Bronchial epithelial cell (primary cell): ENCODE data around the gene METTL22. TPM values are rescaled to one million over a fixed set of nuclear protein-coding genes. Genes with fewer than 3 reads are reported as not detected.

Source experiments
- DNase-seq: peaks from one replicate; pipeline ENCODE4 v3.0.0-alpha.2; 2010; ENCODE audit warnings: low read depth
- FAIRE-seq: peaks from 2 replicates; lab custom pipeline; 2011; peaks lifted over from hg19 to GRCh38; lab: Jason Lieb, UNC
- H3K27me3 ChIP-seq: 2 replicates; pipeline ENCODE4 v1.5.1; 2011; ENCODE audit warnings: low read length; ENCODE audit not compliant: control insufficient read depth, insufficient read depth
- H3K36me3 ChIP-seq: 2 replicates; pipeline ENCODE4 v1.5.1; 2011; ENCODE audit warnings: low read length; ENCODE audit not compliant: control insufficient read depth, insufficient read depth
- H3K4me3 ChIP-seq: 2 replicates; pipeline ENCODE4 v1.5.1; 2011; ENCODE audit warnings: mild to moderate bottlenecking, low read depth, low read length, control low read depth
- CTCF ChIP-seq: IDR thresholded peaks from 2 replicates; pipeline ENCODE4 v1.5.1; 2011; ENCODE audit warnings: mild to moderate bottlenecking, moderate library complexity, low read length, control low read depth, inconsistent platforms; ENCODE audit not compliant: insufficient read depth, severe bottlenecking
- total RNA-seq: library from RNA; depleted of rRNA; stranded (reverse); fragments of >200 nt; gene quantifications from 2 replicates; pipeline ENCODE4 v1.2.1, GENCODE V29; 2014

The METTL22 gene
- total RNA-seq, 1 donor from 2014 or later: 14.5 TPM

GRCh38 chr16:8585041-8585440 is 36.5 kb upstream of the METTL22 start:
- H3K27me3 ChIP-seq: peaks cover 18% of the 10 kb centered on the region
- H3K4me3 ChIP-seq: no peak overlapping the region
- no peak for TF ChIP-seq CTCF
- FAIRE-seq: no peak
- H3K36me3 ChIP-seq: no peaks in the 10 kb centered on the region
- DNase-seq: no peak

- H3K36me3 ChIP-seq: no peaks in the 10 kb centered on the region
- peaks cover 24% of the 10 kb centered on the region for H3K27me3 ChIP-seq
- FAIRE-seq (peak; percentile 28), DNase-seq (peak; percentile 19)
- no peak for TF ChIP-seq CTCF
- no peak overlapping the region for H3K4me3 ChIP-seq
Measured at GRCh38 chr16:8585857-8586256, 35.6 kb upstream of the METTL22 start.

- DNase-seq (no peak), FAIRE-seq (no peak)
- H3K27me3 ChIP-seq: peaks cover 24% of the 10 kb centered on the region
- no peak overlapping the region for H3K4me3 ChIP-seq
- TF ChIP-seq CTCF: no peak
- no peaks in the 10 kb centered on the region for H3K36me3 ChIP-seq
Measured at GRCh38 chr16:8587065-8587464, 34.4 kb upstream of the METTL22 start.

GRCh38 chr16:8588682-8589056 is 32.8 kb upstream of the METTL22 start:
- H3K4me3 ChIP-seq: no peak overlapping the region
- no peak for TF ChIP-seq CTCF
- no peaks in the 10 kb centered on the region for H3K36me3 ChIP-seq
- FAIRE-seq: no peak
- no peak for DNase-seq
- H3K27me3 ChIP-seq: peaks cover 24% of the 10 kb centered on the region

GRCh38 chr16:8589057-8589899 is 32.2 kb upstream of the METTL22 start:
- no peak for FAIRE-seq
- no peak for TF ChIP-seq CTCF

More at GRCh38 chr16:8589057-8589899, 32.2 kb upstream of the METTL22 start:
- no peak for DNase-seq
- Histone ChIP-seq H3K4me3 (no peak overlapping the region), H3K27me3 (peaks cover 24% of the 10 kb centered on the region), H3K36me3 (no peaks in the 10 kb centered on the region)
